NT2/D1 (cell line): Measurements from ENCODE around the gene KCNJ4.

Experiments
- SUZ12 ChIP-seq: IDR thresholded peaks from 2 replicates; pipeline ENCODE4 v1.6.1; 2011; ENCODE audit not compliant: insufficient read length, insufficient read depth; ENCODE audit errors: extremely low read depth
- ZNF274 ChIP-seq: IDR thresholded peaks from 2 replicates; pipeline ENCODE4 v1.6.1; 2011; ENCODE audit warnings: mild to moderate bottlenecking, low read depth, low read length

GRCh38 chr22:38487946-38488345 lies 32.9 kb upstream of the KCNJ4 start:
- TF ChIP-seq SUZ12 (no peak), ZNF274 (no peak)
